Prostate gland (tissue), 2 donors: ENCODE results near the gene MAP9. TPM values are rescaled to one million over a fixed set of nuclear protein-coding genes. Genes with fewer than 3 reads are reported as not detected.
"Not testable (repeated sequence)": the region's sequence is repeated elsewhere in the genome, so short reads cannot be mapped to it uniquely, and the experiment has no call there.

Source experiments
- DNase-seq: peaks from one replicate; pipeline ENCODE4 v3.0.0-alpha.2; 2019; ENCODE audit warnings: low spot score
- H3K27ac ChIP-seq, 2 donors: fragments of 200-600 bp; sonication (generic); 2 replicates each; pipeline ENCODE4 v1.5.1; 2017 to 2019
- H3K27me3 ChIP-seq: fragments of 200-600 bp; sonication (generic); replicated peaks from 2 replicates; pipeline ENCODE4 v1.5.1; 2019; ENCODE audit not compliant: insufficient read depth
- H3K36me3 ChIP-seq, 2 donors: fragments of 200-600 bp; sonication (generic); 1 replicate in 1 of 2; 2 replicates in 1 of 2; pipeline versions ENCODE4 v1.5.1 to v1.8.1; 2017 to 2019
- H3K4me1 ChIP-seq: fragments of 200-600 bp; sonication (generic); replicated peaks from 2 replicates; pipeline ENCODE4 v1.5.1; 2019
- H3K4me3 ChIP-seq, 2 donors: fragments of 200-600 bp; sonication (generic); 2 replicates each; pipeline ENCODE4 v1.5.1; 2017 to 2019
- H3K9me3 ChIP-seq: fragments of 200-600 bp; sonication (generic); 2 replicates; pipeline ENCODE4 v1.5.1; 2017
- POLR2A ChIP-seq: fragments of 450-650 bp; IDR thresholded peaks from one replicate; pipeline ENCODE4 v1.6.1; 2016; ENCODE audit warnings: antibody characterized with exemption, mild to moderate bottlenecking
- POLR2AphosphoS5 ChIP-seq: sonication (generic); formaldehyde crosslinking; IDR thresholded peaks from one replicate; pipeline ENCODE4 v1.6.1; 2017; ENCODE audit warnings: antibody characterized with exemption
- WGBS: methylation state at CpG from one replicate; pipeline ENCODE4 v1.1.5; 2018; 5-methylcytosine and 5-hydroxymethylcytosine counted together
- intact Hi-C: fragments of 100-400 bp; cut with DNase I; formaldehyde crosslinking; loops from one replicate; pipeline ENCODE4 v1.14.2; 2022
- total RNA-seq, 2 donors: library from RNA; depleted of rRNA; stranded (reverse); fragments of >200 nt; gene quantifications; one replicate each; pipeline ENCODE4 v1.1.0, GENCODE V29; 2016
- TF ChIP-seq, protein P1 (sequence below), 4 experiments: fragments of 200-600 bp in 2 of 4; fragments of 450-650 bp in 2 of 4; sonication (generic) in 2 of 4; IDR thresholded peaks; 1 replicate in 3 of 4; 2 replicates in 1 of 4; pipeline ENCODE4 v1.5.1; 2016 to 2019; ENCODE audit warnings: antibody characterized with exemption in 4 of 4, mild to moderate bottlenecking in 2 of 4, moderate library complexity in 2 of 4

Gene MAP9
- total RNA-seq, 2 donors from 2014 or later = 15.8 to 17.9 TPM

GRCh38 chr4:155322782-155323181, 54.0 kb downstream of the MAP9 start:
- intact Hi-C loops = no loop called here
- H3K36me3 ChIP-seq = no peaks in the 10 kb centered on the region
- no peaks in the 10 kb centered on the region for H3K4me1 ChIP-seq
- no peak for DNase-seq
- TF ChIP-seq POLR2A (no peak), POLR2AphosphoS5 (no peak)
- TF ChIP-seq, protein P1, sequence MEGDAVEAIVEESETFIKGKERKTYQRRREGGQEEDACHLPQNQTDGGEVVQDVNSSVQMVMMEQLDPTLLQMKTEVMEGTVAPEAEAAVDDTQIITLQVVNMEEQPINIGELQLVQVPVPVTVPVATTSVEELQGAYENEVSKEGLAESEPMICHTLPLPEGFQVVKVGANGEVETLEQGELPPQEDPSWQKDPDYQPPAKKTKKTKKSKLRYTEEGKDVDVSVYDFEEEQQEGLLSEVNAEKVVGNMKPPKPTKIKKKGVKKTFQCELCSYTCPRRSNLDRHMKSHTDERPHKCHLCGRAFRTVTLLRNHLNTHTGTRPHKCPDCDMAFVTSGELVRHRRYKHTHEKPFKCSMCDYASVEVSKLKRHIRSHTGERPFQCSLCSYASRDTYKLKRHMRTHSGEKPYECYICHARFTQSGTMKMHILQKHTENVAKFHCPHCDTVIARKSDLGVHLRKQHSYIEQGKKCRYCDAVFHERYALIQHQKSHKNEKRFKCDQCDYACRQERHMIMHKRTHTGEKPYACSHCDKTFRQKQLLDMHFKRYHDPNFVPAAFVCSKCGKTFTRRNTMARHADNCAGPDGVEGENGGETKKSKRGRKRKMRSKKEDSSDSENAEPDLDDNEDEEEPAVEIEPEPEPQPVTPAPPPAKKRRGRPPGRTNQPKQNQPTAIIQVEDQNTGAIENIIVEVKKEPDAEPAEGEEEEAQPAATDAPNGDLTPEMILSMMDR (IDR thresholded peaks at IDR 0.05) = no peak
- H3K4me3 ChIP-seq = no peak overlapping the region
- H3K27ac ChIP-seq = no peak overlapping the region
- 79% methylated on average over 2 of the region's 2 CpGs for WGBS
- H3K9me3 ChIP-seq = no peaks in the 10 kb centered on the region
- no peaks in the 10 kb centered on the region for H3K27me3 ChIP-seq

DNA sequence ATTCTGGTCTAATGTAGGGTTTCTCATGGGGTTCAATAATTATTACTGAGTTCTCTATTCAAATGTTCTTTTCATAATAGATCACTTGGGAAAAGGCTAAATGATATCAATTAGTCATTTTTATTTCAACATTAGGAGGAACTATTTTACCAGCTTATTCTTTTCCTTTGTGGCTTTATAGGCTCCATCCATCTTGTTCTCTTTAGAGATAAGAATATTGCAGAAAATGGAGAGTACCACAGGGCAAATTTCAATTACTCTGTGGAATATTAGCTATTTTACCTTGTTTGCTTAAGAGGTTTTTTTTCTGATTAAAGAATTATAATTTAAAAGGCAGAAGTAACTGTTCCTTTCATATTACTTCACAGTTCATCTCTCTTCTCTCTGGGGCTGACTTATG, 55.8 kb downstream of the MAP9 start:
- Histone ChIP-seq H3K9me3 (no peaks in the 10 kb centered on the region), H3K27ac (no peak overlapping the region), H3K4me1 (no peaks in the 10 kb centered on the region), H3K36me3 (no peaks in the 10 kb centered on the region), H3K27me3 (no peaks in the 10 kb centered on the region), H3K4me3 (no peak overlapping the region)
- no peak for TF ChIP-seq POLR2A
- TF ChIP-seq, protein P1 (IDR thresholded peaks at IDR 0.05) = no peak
- no peak for TF ChIP-seq POLR2AphosphoS5
- DNase-seq = no peak
- intact Hi-C loops = no loop called here

- no peaks in the 10 kb centered on the region for H3K4me1 ChIP-seq
- TF ChIP-seq, protein P1 (IDR thresholded peaks at IDR 0.05) = no peak
- no peak for TF ChIP-seq POLR2AphosphoS5
- no peak for TF ChIP-seq POLR2A
- H3K36me3 ChIP-seq = no peaks in the 10 kb centered on the region
- 81% methylated on average over 1 of the region's 1 CpG for WGBS
- H3K9me3 ChIP-seq = no peaks in the 10 kb centered on the region
- H3K27me3 ChIP-seq = no peaks in the 10 kb centered on the region
- intact Hi-C loops = no loop called here
- no peak overlapping the region for H3K27ac ChIP-seq
- no peak for DNase-seq
- H3K4me3 ChIP-seq = no peak overlapping the region
Measured at GRCh38 chr4:155319516-155319915, 57.2 kb downstream of the MAP9 start.

GRCh38 chr4:155312027-155312426, 64.7 kb downstream of the MAP9 start:
- WGBS = 77% methylated on average over 5 of the region's 5 CpGs
- H3K27ac ChIP-seq, H3K9me3 ChIP-seq, intact Hi-C loops, H3K4me1 ChIP-seq, H3K36me3 ChIP-seq, H3K4me3 ChIP-seq, DNase-seq, H3K27me3 ChIP-seq: not testable (repeated sequence)

- H3K27me3 ChIP-seq = no peaks in the 10 kb centered on the region
- TF ChIP-seq POLR2AphosphoS5 (no peak), POLR2A (no peak)
- TF ChIP-seq, protein P1 (IDR thresholded peaks at IDR 0.05) = no peak
- H3K36me3 ChIP-seq = no peaks in the 10 kb centered on the region
- intact Hi-C loops = no loop called here
- no peak overlapping the region for H3K4me3 ChIP-seq
- H3K4me1 ChIP-seq = no peaks in the 10 kb centered on the region
- no peak for DNase-seq
- H3K9me3 ChIP-seq = no peaks in the 10 kb centered on the region
- no peak overlapping the region for H3K27ac ChIP-seq
- WGBS = 77% methylated on average over 4 of the region's 4 CpGs
Measured at GRCh38 chr4:155307731-155308277, 69.0 kb downstream of the MAP9 start.
